PC-9 (cell line): Measurements from ENCODE around the gene TRPM5. TPM values are rescaled to one million over a fixed set of nuclear protein-coding genes. Genes with fewer than 3 reads are reported as not detected.

ENCODE experiments used
- BruUV-seq: library from RNA; stranded (reverse); fragments of 400-500 nt; replicated peaks from 2 replicates; lab custom pipeline; 2021; lab: Mats Ljungman, UMichigan
- CTCF ChIA-PET: fragments of 300-600 bp; sonication (Branson Sonifier 250); formaldehyde crosslinking; loops from one replicate; lab custom pipeline; 2022; ENCODE audit warnings: antibody characterized with exemption; lab: Charles Lee
- POLR2A ChIA-PET: fragments of 300-600 bp; sonication (Branson Sonifier 250); formaldehyde crosslinking; loops from one replicate; lab custom pipeline; 2022; ENCODE audit warnings: antibody characterized with exemption; ENCODE audit not compliant: unreplicated experiment; lab: Charles Lee
- DNase-seq, 2 experiments: peaks; one replicate each; pipeline versions ENCODE4 v3.0.0 to v3.0.0-alpha.2; 2015 to 2022; ENCODE audit warnings: mixed read lengths in 1 of 2
- H2AFZ ChIP-seq: fragments of 200-600 bp; sonication (generic); 2 replicates; pipeline ENCODE4 v1.8.1; 2017; ENCODE audit warnings: antibody characterized with exemption
- H3F3A ChIP-seq: fragments of 200-600 bp; sonication (generic); 2 replicates; pipeline ENCODE4 v1.8.1; 2017; ENCODE audit warnings: antibody characterized with exemption, mild to moderate bottlenecking, low read depth; ENCODE audit not compliant: insufficient read depth
- H3K27ac ChIP-seq: fragments of 200-600 bp; sonication (generic); 2 replicates; pipeline ENCODE4 v1.6.1; 2016; ENCODE audit warnings: mixed run types
- H3K27me3 ChIP-seq: fragments of 200-600 bp; sonication (generic); 2 replicates; pipeline ENCODE4 v1.6.1; 2016; ENCODE audit warnings: low read depth, mixed run types; ENCODE audit not compliant: insufficient read depth
- H3K36me3 ChIP-seq: fragments of 200-600 bp; sonication (generic); 2 replicates; pipeline ENCODE4 v1.6.1; 2016; ENCODE audit warnings: low read depth, mixed run types
- H3K4me1 ChIP-seq: fragments of 200-600 bp; sonication (generic); replicated peaks from 2 replicates; pipeline ENCODE4 v1.6.1; 2016; ENCODE audit warnings: mixed run types; ENCODE audit not compliant: insufficient read depth
- H3K4me2 ChIP-seq: fragments of 200-600 bp; sonication (generic); 2 replicates; pipeline ENCODE4 v1.6.1; 2017; ENCODE audit warnings: mixed run types
- H3K4me3 ChIP-seq: fragments of 200-600 bp; sonication (generic); 2 replicates; pipeline ENCODE4 v1.6.1; 2016; ENCODE audit warnings: mixed run types
- H3K79me2 ChIP-seq: fragments of 200-600 bp; sonication (generic); 2 replicates; pipeline ENCODE4 v1.6.1; 2017; ENCODE audit warnings: low read depth, mixed run types
- H3K9me2 ChIP-seq: fragments of 200-600 bp; sonication (generic); 2 replicates; pipeline ENCODE4 v1.8.1; 2017; ENCODE audit warnings: mild to moderate bottlenecking; ENCODE audit not compliant: insufficient read depth
- H3K9me3 ChIP-seq: fragments of 200-600 bp; sonication (generic); 2 replicates; pipeline ENCODE4 v1.8.1; 2016; ENCODE audit warnings: low read depth; ENCODE audit not compliant: insufficient read depth
- H4K20me1 ChIP-seq: fragments of 200-600 bp; sonication (generic); 2 replicates; pipeline ENCODE4 v1.8.1; 2017; ENCODE audit not compliant: insufficient read depth
- CTCF ChIP-seq: fragments of 200-600 bp; sonication (generic); conservative IDR thresholded peaks from 2 replicates; pipeline ENCODE4 v1.6.1; 2017; ENCODE audit warnings: mixed run types, antibody characterized with exemption, mild to moderate bottlenecking, moderate library complexity
- EZH2 ChIP-seq: fragments of 200-600 bp; sonication (generic); IDR thresholded peaks from 2 replicates; pipeline ENCODE4 v1.8.0; 2017; ENCODE audit warnings: antibody characterized with exemption, low read depth
- intact Hi-C: fragments of 100-400 bp; cut with micrococcal nuclease; formaldehyde crosslinking; loops from one replicate; pipeline ENCODE4 v1.10.0; 2022; ENCODE audit not compliant: unreplicated experiment
- total RNA-seq: library from RNA; stranded (reverse); gene quantifications from 2 replicates; pipeline ENCODE4 v1.2.3, GENCODE V29; 2021

Gene TRPM5
- total RNA-seq, 1 experiment from 2014 or later = not detected

- Histone ChIP-seq H3K4me3 (no peak overlapping the region), H3K79me2 (no peaks in the 10 kb centered on the region), H3K36me3 (no peaks in the 10 kb centered on the region), H3F3A (no peaks in the 10 kb centered on the region), H3K27me3 (peaks cover 10% of the 10 kb centered on the region; the same call in 1 of the 2 replicates), H4K20me1 (no peaks in the 10 kb centered on the region), H2AFZ (no peak overlapping the region), H3K4me1 (no peaks in the 10 kb centered on the region), H3K4me2 (0 out of 2 replicates have a peak overlapping the region, but pooled peaks have one; percentile 36), H3K9me3 (no peaks in the 10 kb centered on the region), H3K27ac (no peak overlapping the region), H3K9me2 (no peaks in the 10 kb centered on the region)
- ChIA-PET POLR2A (no interaction called here), CTCF (interaction anchor here (0.5 to 2.8 kb wide), 4 partner anchors 111 to 271 kb away, joined by 3 to 29 read pairs (median 6); no protein-coding TSS in a partner anchor)
- intact Hi-C loops = loop anchor here (1.0 kb wide), 1 partner anchor 20 kb away; the partner anchor contains the start of gene TSSC4
- TF ChIP-seq EZH2 = no peak
- TF ChIP-seq CTCF = peak; percentile 77
- DNase-seq = peak; percentile 37 to 54
- no TSS peak for BruUV-seq
Observed at GRCh38 chr11:2420502-2421225, 23.6 kb downstream of the TRPM5 start.

- no peaks in the 10 kb centered on the region for H3K9me3 ChIP-seq
- no peaks in the 10 kb centered on the region for H3F3A ChIP-seq
- no TSS peak for BruUV-seq
- ChIA-PET CTCF (interaction anchor here (0.5 to 2.8 kb wide), 6 partner anchors 111 to 271 kb away, joined by 3 to 29 read pairs (median 4); no protein-coding TSS in a partner anchor), POLR2A (no interaction called here)
- no peaks in the 10 kb centered on the region for H3K4me1 ChIP-seq
- no peaks in the 10 kb centered on the region for H3K36me3 ChIP-seq
- no peaks in the 10 kb centered on the region for H3K9me2 ChIP-seq
- H3K4me3 ChIP-seq = no peak overlapping the region
- H2AFZ ChIP-seq = no peak overlapping the region
- no peaks in the 10 kb centered on the region for H3K79me2 ChIP-seq
- peaks cover 10% of the 10 kb centered on the region; the same call in 1 of the 2 replicates for H3K27me3 ChIP-seq
- H3K27ac ChIP-seq = no peak overlapping the region
- intact Hi-C loops = loop anchor here (1.0 to 5.0 kb wide), 4 partner anchors 20 to 253 kb away; partner anchors contain the start of gene TSSC4
- DNase-seq = peak; percentile 45 to 61
- no peak for TF ChIP-seq EZH2
- peak; percentile 76 for TF ChIP-seq CTCF
- H3K4me2 ChIP-seq = 0 out of 2 replicates have a peak overlapping the region, but pooled peaks have one; percentile 26
- H4K20me1 ChIP-seq = no peaks in the 10 kb centered on the region
Observed at GRCh38 chr11:2419638-2420501, 24.4 kb downstream of the TRPM5 start.
